HL-60 (cell line): Measurements from ENCODE around the gene GPC3.

Source experiments
- DNase-seq, 2 experiments: peaks; one replicate each; pipeline ENCODE4 v3.0.0-alpha.2; 2010 to 2020; ENCODE audit warnings: low read depth in 1 of 2, low spot score in 1 of 2
- H3K27ac ChIP-seq: fragments of 250-450 bp; sonication (Bioruptor Pico); replicated peaks from 2 replicates; pipeline ENCODE4 v1.5.1; 2020; ENCODE audit warnings: mild to moderate bottlenecking, moderate library complexity
- H3K27me3 ChIP-seq: fragments of 250-450 bp; sonication (Bioruptor Pico); 2 replicates; pipeline ENCODE4 v1.5.1; 2021; ENCODE audit warnings: mild to moderate bottlenecking, moderate library complexity; ENCODE audit not compliant: insufficient read depth, poor library complexity, severe bottlenecking
- H3K4me3 ChIP-seq: replicated peaks from 2 replicates; pipeline ENCODE4 v1.5.1; 2011; ENCODE audit warnings: mild to moderate bottlenecking, control low read depth, low read length; ENCODE audit not compliant: insufficient read depth
- GABPA ChIP-seq: IDR thresholded peaks from 2 replicates; pipeline ENCODE4 v1.6.1; 2012; ENCODE audit warnings: low read depth
- POLR2AphosphoS5 ChIP-seq: IDR thresholded peaks from 2 replicates; pipeline ENCODE4 v1.6.1; 2012; ENCODE audit warnings: low read depth
- REST ChIP-seq: IDR thresholded peaks from 2 replicates; pipeline ENCODE4 v1.6.1; 2012; ENCODE audit warnings: low read depth; ENCODE audit not compliant: insufficient replicate concordance
- SPI1 ChIP-seq: IDR thresholded peaks from 2 replicates; pipeline ENCODE4 v1.6.1; 2012; ENCODE audit warnings: low read depth, mild to moderate bottlenecking, borderline replicate concordance
- TF ChIP-seq, protein P1 (sequence below): IDR thresholded peaks from one replicate; pipeline ENCODE4 v1.5.1; 2011; ENCODE audit warnings: low read length, control low read depth, inconsistent platforms; ENCODE audit not compliant: insufficient read depth

The GPC3 gene

GRCh38 chrX:133590703-133591505 is 394.5 kb downstream of the GPC3 start:
- no peak for DNase-seq
- H3K4me3 ChIP-seq = no peak overlapping the region
- no peaks in the 10 kb centered on the region for H3K27me3 ChIP-seq
- H3K27ac ChIP-seq = no peak overlapping the region
- TF ChIP-seq, protein P1, sequence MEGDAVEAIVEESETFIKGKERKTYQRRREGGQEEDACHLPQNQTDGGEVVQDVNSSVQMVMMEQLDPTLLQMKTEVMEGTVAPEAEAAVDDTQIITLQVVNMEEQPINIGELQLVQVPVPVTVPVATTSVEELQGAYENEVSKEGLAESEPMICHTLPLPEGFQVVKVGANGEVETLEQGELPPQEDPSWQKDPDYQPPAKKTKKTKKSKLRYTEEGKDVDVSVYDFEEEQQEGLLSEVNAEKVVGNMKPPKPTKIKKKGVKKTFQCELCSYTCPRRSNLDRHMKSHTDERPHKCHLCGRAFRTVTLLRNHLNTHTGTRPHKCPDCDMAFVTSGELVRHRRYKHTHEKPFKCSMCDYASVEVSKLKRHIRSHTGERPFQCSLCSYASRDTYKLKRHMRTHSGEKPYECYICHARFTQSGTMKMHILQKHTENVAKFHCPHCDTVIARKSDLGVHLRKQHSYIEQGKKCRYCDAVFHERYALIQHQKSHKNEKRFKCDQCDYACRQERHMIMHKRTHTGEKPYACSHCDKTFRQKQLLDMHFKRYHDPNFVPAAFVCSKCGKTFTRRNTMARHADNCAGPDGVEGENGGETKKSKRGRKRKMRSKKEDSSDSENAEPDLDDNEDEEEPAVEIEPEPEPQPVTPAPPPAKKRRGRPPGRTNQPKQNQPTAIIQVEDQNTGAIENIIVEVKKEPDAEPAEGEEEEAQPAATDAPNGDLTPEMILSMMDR = no peak

DNA sequence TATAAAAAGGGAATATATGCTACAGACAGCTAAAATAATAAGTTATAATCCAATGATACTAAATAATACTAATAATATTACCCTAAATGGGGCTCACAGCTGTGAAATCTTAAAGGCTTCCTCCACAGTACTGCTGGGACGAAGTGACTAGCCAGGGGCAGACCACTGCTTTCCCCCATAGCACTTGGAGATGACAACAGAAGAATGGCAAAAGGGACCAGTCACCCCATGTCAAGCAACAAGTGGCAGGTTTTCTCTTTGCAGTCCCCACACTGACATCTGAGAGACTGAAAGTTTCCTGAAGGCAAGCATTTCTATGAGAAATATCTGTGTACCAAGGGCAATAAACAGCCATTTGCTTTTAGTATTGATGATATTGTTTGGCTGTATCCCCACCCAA is 396.6 kb downstream of the GPC3 start:
- DNase-seq = no peak
- H3K27ac ChIP-seq = no peak overlapping the region
- H3K4me3 ChIP-seq = no peak overlapping the region
- H3K27me3 ChIP-seq = no peaks in the 10 kb centered on the region
- TF ChIP-seq POLR2AphosphoS5 (no peak), GABPA (no peak), SPI1 (no peak), REST (no peak)
- TF ChIP-seq, protein P1 = no peak

DNA sequence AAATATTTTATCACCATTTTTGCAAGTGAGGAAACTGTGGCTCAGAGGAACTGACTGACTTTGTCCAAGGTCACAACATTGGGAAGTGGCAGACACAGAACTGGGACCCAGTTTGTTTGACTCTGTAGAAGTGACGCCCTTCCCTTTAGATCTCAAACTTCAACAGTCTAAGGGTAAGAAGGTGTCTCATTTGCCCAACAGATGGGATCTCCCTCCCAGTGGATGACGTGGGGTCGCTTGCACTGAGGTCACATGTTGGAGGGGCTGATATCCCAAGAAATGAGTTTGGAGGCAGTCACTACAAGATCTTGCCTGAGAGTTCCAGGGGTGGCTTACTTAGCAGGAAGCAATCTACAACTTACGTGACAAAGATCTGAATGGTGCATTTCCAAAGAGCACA is 397.6 kb downstream of the GPC3 start:
- no peak for DNase-seq
- Histone ChIP-seq H3K27ac (no peak overlapping the region), H3K27me3 (no peaks in the 10 kb centered on the region), H3K4me3 (no peak overlapping the region)
- TF ChIP-seq SPI1 (no peak), REST (no peak), GABPA (no peak), POLR2AphosphoS5 (no peak)
- TF ChIP-seq, protein P1 = no peak

GRCh38 chrX:133587071-133587470 is 398.3 kb downstream of the GPC3 start:
- H3K27me3 ChIP-seq = no peaks in the 10 kb centered on the region
- DNase-seq = no peak
- TF ChIP-seq GABPA (no peak), SPI1 (no peak), POLR2AphosphoS5 (no peak), REST (no peak)
- TF ChIP-seq, protein P1 = no peak
- H3K4me3 ChIP-seq = no peak overlapping the region
- H3K27ac ChIP-seq = no peak overlapping the region
